Measurements from ENCODE around the gene KRT28.

- TF ChIP-seq POLR2A (IDR thresholded peaks at IDR 0.05; ENCODE audit: low read length) (no peak), GATA1 (IDR thresholded peaks at IDR 0.05; ENCODE audit: low read depth, low read length) (no peak)
Observed at GRCh38 chr17:40753804-40754203, 46.0 kb downstream of the KRT28 start.

Measured in erythroblast (primary cell).